GM19467 (cell line): ENCODE results near the gene OR51A7.
"Not testable (repeated sequence)": the region's sequence is repeated elsewhere in the genome, so short reads cannot be mapped to it uniquely, and the experiment has no call there.

ENCODE experiments used
- ATAC-seq: cut with Tn5 transposase; IDR thresholded peaks from one replicate; pipeline ENCODE4 v1.9.1; 2021; ENCODE audit warnings: mild to moderate bottlenecking, moderate library complexity; ENCODE audit not compliant: unreplicated experiment

Gene OR51A7

GRCh38 chr11:4903484-4903883, at the start of gene OR51A7:
Gene OR51A7 (plus strand): TSS chr11:4903783. CDS start chr11:4907370, 3,587 bp downstream.
- no peak for ATAC-seq

- ATAC-seq: not testable (repeated sequence)
Measured at GRCh38 chr11:4854286-4854685, 49.3 kb upstream of the OR51A7 start.

GRCh38 chr11:4862447-4863236, 40.9 kb upstream of the OR51A7 start:
- ATAC-seq: no peak

GRCh38 chr11:4863876-4864275, 39.7 kb upstream of the OR51A7 start:
- ATAC-seq: no peak

- ATAC-seq: no peak
Measured at GRCh38 chr11:4865855-4866254, 37.7 kb upstream of the OR51A7 start.

GRCh38 chr11:4881188-4881587, 22.4 kb upstream of the OR51A7 start:
- ATAC-seq: no peak

GRCh38 chr11:4881860-4882500, 21.6 kb upstream of the OR51A7 start, which contains the start of gene OR51T1:
Gene OR51T1 (plus strand): TSS chr11:4881900. CDS start chr11:4881900, 0 bp downstream.
- ATAC-seq: no peak

- no peak for ATAC-seq
Measured at GRCh38 chr11:4882543-4882942, 21.0 kb upstream of the OR51A7 start.

- no peak for ATAC-seq
Measured at GRCh38 chr11:4884361-4884760, 19.2 kb upstream of the OR51A7 start.

GRCh38 chr11:4886186-4886585, 17.4 kb upstream of the OR51A7 start:
- no peak for ATAC-seq

- ATAC-seq: no peak
Measured at GRCh38 chr11:4887591-4887990, 16.0 kb upstream of the OR51A7 start.

- no peak for ATAC-seq
Measured at GRCh38 chr11:4890279-4890678, 13.3 kb upstream of the OR51A7 start.

GRCh38 chr11:4891996-4892640, 11.5 kb upstream of the OR51A7 start:
- ATAC-seq: no peak

GRCh38 chr11:4916581-4916980, 13.0 kb downstream of the OR51A7 start:
- ATAC-seq: no peak

- no peak for ATAC-seq
Measured at GRCh38 chr11:4919250-4919649, 15.7 kb downstream of the OR51A7 start, which contains the start of gene OR51G2. Gene OR51G2 (minus strand): TSS chr11:4919350. CDS start chr11:4915663, 3,687 bp downstream.

GRCh38 chr11:4921796-4922195, 18.2 kb downstream of the OR51A7 start:
- ATAC-seq: no peak

GRCh38 chr11:4922304-4922703, 18.7 kb downstream of the OR51A7 start:
- no peak for ATAC-seq

GRCh38 chr11:4924239-4924638, 20.7 kb downstream of the OR51A7 start, which contains the start of gene OR51G1:
Gene OR51G1 (minus strand): TSS chr11:4924339. CDS start chr11:4924339, 0 bp downstream.
- ATAC-seq: no peak

GRCh38 chr11:4926608-4927007, 23.0 kb downstream of the OR51A7 start:
- ATAC-seq: no peak

GRCh38 chr11:4932751-4933150, 29.2 kb downstream of the OR51A7 start:
- no peak for ATAC-seq

- ATAC-seq: no peak
Measured at GRCh38 chr11:4936745-4937144, 33.2 kb downstream of the OR51A7 start.

GRCh38 chr11:4947505-4947904, 43.9 kb downstream of the OR51A7 start, which contains the start of gene OR51A4:
Gene OR51A4 (minus strand): TSS chr11:4947605. CDS start chr11:4947100, 505 bp downstream.
- ATAC-seq: no peak
